OCI-LY7 (cell line): ENCODE data around the gene GLRB. TPM values are rescaled to one million over a fixed set of nuclear protein-coding genes. Genes with fewer than 3 reads are reported as not detected.

Source experiments
- BruUV-seq: library from RNA; stranded (reverse); fragments of 400-500 nt; replicated peaks from 2 replicates; lab custom pipeline; 2021; lab: Mats Ljungman, UMichigan
- CTCF ChIA-PET: fragments of 300-600 bp; sonication (Branson Sonifier 250); formaldehyde crosslinking; loops from one replicate; lab custom pipeline; 2022; ENCODE audit warnings: antibody characterized with exemption; ENCODE audit not compliant: unreplicated experiment; lab: Charles Lee
- POLR2A ChIA-PET: fragments of 300-600 bp; sonication (Branson Sonifier 250); formaldehyde crosslinking; loops from one replicate; lab custom pipeline; 2022; ENCODE audit warnings: antibody characterized with exemption; lab: Charles Lee
- DNase-seq: peaks from one replicate; pipeline ENCODE4 v3.0.0-alpha.2; 2015; ENCODE audit warnings: low spot score
- H2AFZ ChIP-seq: fragments of 200-600 bp; sonication (generic), shearing (Covaris generic); 2 replicates; pipeline ENCODE4 v1.6.1; 2014; ENCODE audit warnings: mild to moderate bottlenecking, antibody characterized with exemption, low read length, moderate library complexity
- H3K27ac ChIP-seq: fragments of 200-600 bp; sonication (generic); 2 replicates; pipeline ENCODE4 v1.5.1; 2014; ENCODE audit warnings: mixed run types, low read depth, mild to moderate bottlenecking, moderate library complexity, low read length, inconsistent platforms; ENCODE audit not compliant: poor library complexity, severe bottlenecking
- H3K36me3 ChIP-seq: fragments of 200-600 bp; sonication (generic); 2 replicates; pipeline ENCODE4 v1.6.1; 2014; ENCODE audit warnings: mild to moderate bottlenecking, antibody characterized with exemption, low read length, moderate library complexity, mixed read lengths; ENCODE audit not compliant: insufficient read depth
- H3K4me1 ChIP-seq: fragments of 200-600 bp; sonication (generic); 2 replicates; pipeline ENCODE4 v1.5.1; 2014; ENCODE audit warnings: mild to moderate bottlenecking, low read length; ENCODE audit not compliant: insufficient read depth, poor library complexity, severe bottlenecking
- H3K4me2 ChIP-seq: fragments of 200-600 bp; sonication (generic); 2 replicates; pipeline ENCODE4 v1.6.1; 2014; ENCODE audit warnings: mild to moderate bottlenecking, low read length
- H3K4me3 ChIP-seq: fragments of 200-600 bp; sonication (generic); 2 replicates; pipeline ENCODE4 v1.5.1; 2014; ENCODE audit warnings: mild to moderate bottlenecking, low read depth, low read length; ENCODE audit not compliant: poor library complexity, severe bottlenecking
- H3K79me2 ChIP-seq: fragments of 200-600 bp; sonication (generic); 2 replicates; pipeline ENCODE4 v1.6.1; 2016; ENCODE audit warnings: low read depth, mild to moderate bottlenecking, low read length, moderate library complexity, mixed read lengths; ENCODE audit not compliant: insufficient read depth
- H3K9me2 ChIP-seq: fragments of 200-600 bp; sonication (generic); 2 replicates; pipeline ENCODE4 v1.6.1; 2016; ENCODE audit warnings: mild to moderate bottlenecking, low read length, mixed read lengths; ENCODE audit not compliant: insufficient read depth
- H3K9me3 ChIP-seq: fragments of 200-600 bp; sonication (generic); 2 replicates; pipeline ENCODE4 v1.6.1; 2014; ENCODE audit warnings: mild to moderate bottlenecking, mixed run types, low read length, mixed read lengths
- H4K20me1 ChIP-seq: fragments of 200-600 bp; sonication (generic); 2 replicates; pipeline ENCODE4 v1.6.1; 2014; ENCODE audit warnings: mild to moderate bottlenecking, antibody characterized with exemption, low read length, moderate library complexity, mixed read lengths; ENCODE audit not compliant: insufficient read depth
- CTCF ChIP-seq: fragments of 200-600 bp; sonication (generic); conservative IDR thresholded peaks from 2 replicates; pipeline ENCODE4 v1.5.1; 2014; ENCODE audit warnings: mild to moderate bottlenecking, antibody characterized with exemption, low read length, moderate library complexity, mixed read lengths
- EZH2phosphoT487 ChIP-seq: fragments of 200-600 bp; sonication (generic); IDR thresholded peaks from 2 replicates; pipeline ENCODE4 v1.6.1; 2018; ENCODE audit warnings: low read depth, borderline replicate concordance, mild to moderate bottlenecking, mixed run types, antibody characterized with exemption, low read length, moderate library complexity, mixed read lengths
- intact Hi-C: fragments of 100-400 bp; cut with micrococcal nuclease; formaldehyde crosslinking; loops from one replicate; pipeline ENCODE4 v1.10.0; 2022; ENCODE audit not compliant: unreplicated experiment
- small RNA-seq: library from RNA; depleted of rRNA; stranded (forward); fragments of <200 nt; gene quantifications from one replicate; pipeline ENCODE3, GENCODE V24; 2014
- total RNA-seq, 2 experiments: library from RNA; depleted of rRNA in 1 of 2; stranded (reverse); fragments of >200 nt in 1 of 2; shearing (Covaris generic) in 1 of 2; gene quantifications; 2 replicates each; pipeline ENCODE4 v1.2.3, GENCODE V29; 2014 to 2022

Gene GLRB
- total RNA-seq, 2 experiments from 2014 or later: not detected

DNA sequence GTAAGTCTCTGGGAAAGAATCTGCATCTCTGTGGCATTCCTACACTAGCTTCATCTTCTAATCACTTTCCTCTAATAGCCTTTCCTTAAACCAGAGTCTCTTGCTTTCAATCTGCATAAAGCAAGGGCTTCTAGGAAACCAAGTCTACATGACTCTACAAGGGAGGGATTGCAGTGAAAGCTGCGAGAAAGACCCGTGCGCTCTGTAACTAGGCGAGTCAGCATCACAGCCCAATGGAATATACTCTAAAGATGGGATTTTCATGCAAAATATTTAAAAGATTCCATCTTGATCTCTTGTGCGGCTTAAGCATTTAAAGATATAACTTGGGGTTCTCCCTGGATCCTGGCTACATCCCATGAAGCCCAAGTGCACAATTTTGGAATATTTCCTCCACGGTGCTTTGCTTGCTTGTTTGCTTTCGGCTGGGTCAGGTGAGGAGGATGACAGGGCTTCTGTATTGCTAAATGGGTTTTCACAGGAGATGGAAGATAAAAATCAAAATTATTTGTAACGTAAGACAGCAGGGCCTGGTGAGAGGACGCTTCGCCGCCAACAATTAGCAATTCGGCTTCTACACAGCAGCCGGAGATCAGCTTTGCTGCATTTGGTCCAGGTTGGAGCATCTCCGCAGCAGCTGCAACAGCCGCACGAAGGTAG lies 143.9 kb downstream of the GLRB start:
- H3K36me3 ChIP-seq: no peaks in the 10 kb centered on the region
- TF ChIP-seq CTCF (no peak), EZH2phosphoT487 (no peak)
- BruUV-seq: no TSS peak
- H3K9me2 ChIP-seq: no peaks in the 10 kb centered on the region
- H3K79me2 ChIP-seq: no peaks in the 10 kb centered on the region
- no peak overlapping the region for H3K27ac ChIP-seq
- intact Hi-C loops: loop anchor here (5.0 kb wide), 1 partner anchor 757 kb away; no protein-coding TSS in a partner anchor
- no peak for DNase-seq
- no peak overlapping the region for H3K4me3 ChIP-seq
- ChIA-PET POLR2A (no interaction called here), CTCF (no interaction called here)
- no peaks in the 10 kb centered on the region for H3K9me3 ChIP-seq
- H4K20me1 ChIP-seq: no peaks in the 10 kb centered on the region
- no peak overlapping the region for H2AFZ ChIP-seq
- no peak overlapping the region for H3K4me2 ChIP-seq
- H3K4me1 ChIP-seq: no peaks in the 10 kb centered on the region

DNA sequence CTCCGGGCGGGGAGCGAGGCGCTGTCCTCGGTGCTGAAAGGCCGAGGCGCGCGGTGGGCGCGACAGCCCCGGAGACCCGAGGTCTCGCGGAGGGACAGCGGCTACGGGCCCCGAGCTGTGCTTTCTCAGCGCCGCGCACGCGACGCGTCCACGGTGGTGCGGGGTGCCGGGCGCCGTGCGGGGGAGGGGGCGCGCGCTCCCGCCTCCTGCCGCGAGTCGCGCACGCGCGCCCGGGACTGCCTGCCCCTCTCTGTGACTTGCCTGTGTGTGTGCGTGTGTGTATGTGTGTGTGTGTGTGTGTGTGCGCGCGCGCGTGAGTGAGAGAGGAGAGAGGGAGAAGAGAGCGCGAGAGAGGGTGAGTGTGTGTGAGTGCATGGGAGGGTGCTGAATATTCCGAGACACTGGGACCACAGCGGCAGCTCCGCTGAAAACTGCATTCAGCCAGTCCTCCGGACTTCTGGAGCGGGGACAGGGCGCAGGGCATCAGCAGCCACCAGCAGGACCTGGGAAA lies 144.5 kb downstream of the GLRB start, which contains the start of gene GRIA2:
GRIA2 (plus strand) TSS at position 358 of the 511 bp plus-strand sequence. CDS start 315 bp downstream, outside the sequence.
- TF ChIP-seq CTCF: no peak
- no peak for TF ChIP-seq EZH2phosphoT487
- ChIA-PET POLR2A (no interaction called here), CTCF (no interaction called here)
- Histone ChIP-seq H4K20me1 (no peaks in the 10 kb centered on the region), H3K4me2 (no peak within 1 kb of the TSS), H3K36me3 (no peaks in the 10 kb centered on the region), H3K4me1 (no peaks in the 10 kb centered on the region), H3K79me2 (no peaks in the 10 kb centered on the region), H2AFZ (no peak within 1 kb of the TSS), H3K27ac (no peak within 1 kb of the TSS), H3K4me3 (no peak within 1 kb of the TSS), H3K9me3 (no peaks in the 10 kb centered on the region), H3K9me2 (no peaks in the 10 kb centered on the region)
- DNase-seq: no peak
- no TSS peak for BruUV-seq
- intact Hi-C loops: no loop called here

- no peak for DNase-seq
- POLR2A ChIA-PET: no interaction called here
- no peaks in the 10 kb centered on the region for H3K36me3 ChIP-seq
- no peak overlapping the region for H3K4me3 ChIP-seq
- intact Hi-C loops: no loop called here
- no TSS peak for BruUV-seq
- no peaks in the 10 kb centered on the region for H3K4me1 ChIP-seq
- TF ChIP-seq EZH2phosphoT487: no peak
- no peak overlapping the region for H3K27ac ChIP-seq
- CTCF ChIA-PET: no interaction called here
- H3K9me3 ChIP-seq: no peaks in the 10 kb centered on the region
- no peaks in the 10 kb centered on the region for H3K79me2 ChIP-seq
- no peaks in the 10 kb centered on the region for H3K9me2 ChIP-seq
- H4K20me1 ChIP-seq: no peaks in the 10 kb centered on the region
- H2AFZ ChIP-seq: no peak overlapping the region
- no peak overlapping the region for H3K4me2 ChIP-seq
These were observed 145.5 kb downstream of the GLRB start for GRCh38 chr4:157221426-157221894.

Small RNA genes lying within 50 kb of the gene (small RNA-seq; reads per million reads assigned to genes)
- gene RF00019 (not detected), gene RNU6-582P (not detected)

Other genes starting within 250 kb of the GLRB start
- gene PDGFC, start 104.4 kb upstream of the GLRB start, total RNA-seq (2014; rRNA removed; shearing (Covaris generic)): not detected in 2 replicates
- gene PDGFC, start 104.4 kb upstream of the GLRB start, total RNA-seq (2022): not detected in 2 replicates
- gene GRIA2, start 144.6 kb downstream of the GLRB start, total RNA-seq (2014; rRNA removed; shearing (Covaris generic)): not detected in 2 replicates
- gene GRIA2, start 144.6 kb downstream of the GLRB start, total RNA-seq (2022): not detected in 2 replicates